ENCODE results near the gene ZRANB1.

ZRANB1 gene

GRCh38 chr10:124921261-124921660 lies 20.7 kb upstream of the ZRANB1 start:
- no peak for DNase-seq (ENCODE audit: insufficient read length, low spot score)
- no peak for TF ChIP-seq CTCF (IDR thresholded peaks at IDR 0.05; ENCODE audit: insufficient read depth, missing control alignments)
- no peak for FAIRE-seq

DNA sequence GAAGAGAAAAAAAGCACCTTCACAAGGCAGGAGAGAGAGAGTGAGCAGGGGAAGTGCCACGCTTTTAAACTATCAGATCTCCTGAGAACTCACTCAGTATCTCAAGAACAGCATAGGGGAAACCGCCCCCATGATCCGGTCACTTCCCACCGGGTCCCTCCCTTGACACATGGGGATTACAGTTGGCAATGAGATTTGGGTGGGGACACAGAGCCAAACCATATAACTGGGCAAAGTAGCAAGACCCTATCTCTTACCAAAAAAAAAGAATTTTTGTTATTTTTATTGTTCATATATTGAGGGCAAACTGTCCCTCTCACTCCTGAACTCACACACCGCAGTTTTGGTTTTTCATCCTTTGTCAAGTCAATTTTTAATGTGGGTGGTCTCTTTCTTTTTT lies 18.2 kb upstream of the ZRANB1 start:
- FAIRE-seq, result no peak

GRCh38 chr10:124926548-124926947 lies 15.4 kb upstream of the ZRANB1 start:
- DNase-seq (ENCODE audit: insufficient read length, low spot score) (no peak), FAIRE-seq (no peak)
- TF ChIP-seq CTCF (IDR thresholded peaks at IDR 0.05; ENCODE audit: insufficient read depth, missing control alignments), result no peak

More for the DNA sequence above, 18.2 kb upstream of the ZRANB1 start:
- no peak for TF ChIP-seq CTCF (IDR thresholded peaks at IDR 0.05; ENCODE audit: insufficient read depth, missing control alignments)
- no peak for DNase-seq (ENCODE audit: insufficient read length, low spot score)

DNA sequence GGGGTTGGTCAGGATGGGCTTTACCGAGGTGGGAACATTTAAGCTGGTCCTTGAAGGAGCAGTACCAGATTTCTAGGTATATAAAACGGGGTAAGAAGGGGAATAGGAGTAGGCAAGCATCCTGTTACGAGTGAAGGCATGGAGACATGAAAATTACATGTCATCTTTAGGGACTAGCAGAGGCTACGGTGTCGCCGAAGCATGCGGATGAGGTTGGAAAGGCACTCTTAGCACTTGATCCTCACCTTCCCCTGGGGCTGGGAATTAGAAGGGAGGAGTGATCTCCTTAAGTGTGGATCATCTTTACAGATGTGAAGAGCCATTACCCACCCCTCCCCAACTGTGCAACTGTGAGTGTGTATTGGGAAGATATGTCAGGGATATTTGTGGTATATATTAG lies 13.8 kb upstream of the ZRANB1 start:
- TF ChIP-seq CTCF (IDR thresholded peaks at IDR 0.05; ENCODE audit: insufficient read depth, missing control alignments), result no peak
- FAIRE-seq, result no peak
- DNase-seq (ENCODE audit: insufficient read length, low spot score), result peak; percentile 43

DNA sequence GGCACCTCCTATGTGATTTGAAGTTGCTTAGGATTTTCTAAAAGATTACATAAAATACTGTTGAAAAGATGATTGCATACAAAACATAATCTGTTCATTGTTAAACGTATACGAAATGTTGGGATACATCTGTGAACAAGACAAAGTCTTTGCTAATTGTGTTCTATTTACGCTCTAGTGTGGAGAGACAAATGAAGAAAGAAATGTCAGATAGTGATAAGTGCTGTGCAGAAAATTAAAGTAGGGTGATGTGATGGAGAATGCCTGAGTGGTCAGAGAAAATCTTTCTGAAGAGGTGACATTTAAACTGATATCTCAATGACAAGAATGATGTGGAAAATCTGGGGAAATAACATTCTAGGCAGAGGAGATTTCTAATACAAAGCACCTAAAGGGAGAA lies 13.4 kb upstream of the ZRANB1 start:
- FAIRE-seq (no peak), DNase-seq (ENCODE audit: insufficient read length, low spot score) (no peak)
- no peak for TF ChIP-seq CTCF (IDR thresholded peaks at IDR 0.05; ENCODE audit: insufficient read depth, missing control alignments)

- TF ChIP-seq CTCF (IDR thresholded peaks at IDR 0.05; ENCODE audit: insufficient read depth, missing control alignments), result no peak
- FAIRE-seq, result no peak
- DNase-seq (ENCODE audit: insufficient read length, low spot score), result no peak
Observed at GRCh38 chr10:124935946-124936345, 6.0 kb upstream of the ZRANB1 start.

DNA sequence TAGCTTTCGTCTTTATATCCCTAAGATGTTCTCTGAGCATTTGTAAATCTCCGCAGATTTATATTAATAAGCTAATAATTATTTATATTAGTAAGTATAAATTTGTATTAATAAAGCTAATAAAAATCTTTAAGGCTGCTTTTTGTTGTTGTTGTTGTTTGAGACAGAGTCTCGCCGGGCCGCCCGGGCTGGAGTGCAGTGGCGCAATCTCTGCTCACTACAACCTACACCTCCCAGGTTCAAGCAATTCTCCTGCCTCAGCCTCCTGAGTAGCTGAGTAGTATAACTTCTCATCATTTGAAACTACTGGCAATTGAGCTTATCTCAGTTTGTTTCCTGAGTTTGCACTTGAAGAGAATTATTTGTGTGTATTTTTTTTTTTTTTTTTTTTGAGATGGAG lies 5.1 kb upstream of the ZRANB1 start:
- no peak for FAIRE-seq
- no peak for TF ChIP-seq CTCF (IDR thresholded peaks at IDR 0.05; ENCODE audit: insufficient read depth, missing control alignments)

More for the DNA sequence above, 5.1 kb upstream of the ZRANB1 start:
- no peak for DNase-seq (ENCODE audit: insufficient read length, low spot score)

All from D721Med (cell line).